MCF 10A (cell line): Measurements from ENCODE around the gene CD109. TPM values are rescaled to one million over a fixed set of nuclear protein-coding genes. Genes with fewer than 3 reads are reported as not detected.
A peak's percentile ranks its signal among the peaks of the same experiment; 100 is the strongest.

Source experiments
- BruUV-seq: library from RNA; stranded (reverse); fragments of 400-500 nt; replicated peaks from 2 replicates; lab custom pipeline; 2021; lab: Mats Ljungman, UMichigan
- CTCF ChIA-PET: fragments of 300-600 bp; sonication (Branson Sonifier 250); formaldehyde crosslinking; extraction: SDS; loops from one replicate; lab custom pipeline; 2021; ENCODE audit warnings: antibody characterized with exemption, inconsistent platforms; lab: Yijun Ruan, JAX
- POLR2A ChIA-PET: fragments of 300-600, 350-650 bp; sonication (Branson Sonifier 250); formaldehyde crosslinking; extraction: SDS; loops from one replicate; lab custom pipeline; 2020; ENCODE audit warnings: antibody characterized with exemption, inconsistent platforms; lab: Yijun Ruan, JAX
- DNase-seq: peaks from one replicate; pipeline ENCODE4 v3.0.0-alpha.2; 2018; ENCODE audit not compliant: unreplicated experiment
- H3K27ac Mint-ChIP-seq: one replicate; pipeline ENCODE4 v1.8.0; 2022; ENCODE audit warnings: mild to moderate bottlenecking, low read depth, mixed read lengths; ENCODE audit not compliant: unreplicated experiment
- H3K27me3 Mint-ChIP-seq: one replicate; pipeline ENCODE4 v1.8.0; 2022; ENCODE audit warnings: mixed read lengths; ENCODE audit not compliant: insufficient read depth, unreplicated experiment
- H3K36me3 Mint-ChIP-seq: one replicate; pipeline ENCODE4 v1.8.0; 2022; ENCODE audit warnings: mild to moderate bottlenecking, moderate library complexity, mixed read lengths; ENCODE audit not compliant: insufficient read depth, unreplicated experiment
- H3K4me1 Mint-ChIP-seq: one replicate; pipeline ENCODE4 v1.8.0; 2022; ENCODE audit warnings: mixed read lengths; ENCODE audit not compliant: insufficient read depth, unreplicated experiment
- H3K4me3 Mint-ChIP-seq: one replicate; pipeline ENCODE4 v1.8.0; 2022; ENCODE audit warnings: mild to moderate bottlenecking, moderate library complexity, mixed read lengths; ENCODE audit not compliant: unreplicated experiment
- H3K9me3 Mint-ChIP-seq: one replicate; pipeline ENCODE4 v1.8.0; 2022; ENCODE audit warnings: mixed read lengths; ENCODE audit not compliant: unreplicated experiment
- CTCF ChIP-seq: fragments of 200-600 bp; IDR thresholded peaks from one replicate; pipeline ENCODE4 v1.8.0; 2022; ENCODE audit warnings: antibody characterized with exemption, mild to moderate bottlenecking; ENCODE audit not compliant: unreplicated experiment
- intact Hi-C: fragments of 100-400 bp; cut with micrococcal nuclease; formaldehyde crosslinking; loops from 2 replicates; pipeline ENCODE4 v1.14.1; 2022
- total RNA-seq: library from RNA; stranded (reverse); gene quantifications from 2 replicates; pipeline ENCODE4 v1.2.3, GENCODE V29; 2022

Gene CD109
- total RNA-seq, 1 experiment from 2014 or later = 94.5 TPM

- H3K36me3 Mint-ChIP-seq = peaks cover 50% of the 10 kb centered on the region
- no TSS peak for BruUV-seq
- ChIA-PET CTCF (interaction anchor here (0.7 to 1.5 kb wide), 7 partner anchors 10 to 1468 kb away, joined by 3 to 8 read pairs (median 3); no protein-coding TSS in a partner anchor), POLR2A (no interaction called here)
- no peak overlapping the region for H3K4me3 Mint-ChIP-seq
- no peaks in the 10 kb centered on the region for H3K27me3 Mint-ChIP-seq
- no peaks in the 10 kb centered on the region for H3K9me3 Mint-ChIP-seq
- intact Hi-C loops = no loop called here
- DNase-seq = no peak
- H3K4me1 Mint-ChIP-seq = peaks cover 10% of the 10 kb centered on the region
- no peak overlapping the region for H3K27ac Mint-ChIP-seq
- no peak for TF ChIP-seq CTCF
Measured at GRCh38 chr6:73743556-73743955, 47.6 kb downstream of the CD109 start.

GRCh38 chr6:73746787-73747186, 50.8 kb downstream of the CD109 start:
- intact Hi-C loops = no loop called here
- Mint-ChIP-seq H3K4me1 (peaks cover 6% of the 10 kb centered on the region), H3K27ac (no peak overlapping the region), H3K9me3 (no peaks in the 10 kb centered on the region), H3K27me3 (no peaks in the 10 kb centered on the region), H3K36me3 (peaks cover 31% of the 10 kb centered on the region), H3K4me3 (no peak overlapping the region)
- ChIA-PET POLR2A (no interaction called here), CTCF (no interaction called here)
- no peak for TF ChIP-seq CTCF
- no peak for DNase-seq
- BruUV-seq = no TSS peak

- intact Hi-C loops = no loop called here
- no TSS peak for BruUV-seq
- no peak for TF ChIP-seq CTCF
- H3K27ac Mint-ChIP-seq = no peak overlapping the region
- no peak for DNase-seq
- H3K36me3 Mint-ChIP-seq = peaks cover 28% of the 10 kb centered on the region
- no peaks in the 10 kb centered on the region for H3K27me3 Mint-ChIP-seq
- H3K9me3 Mint-ChIP-seq = no peaks in the 10 kb centered on the region
- CTCF ChIA-PET = interaction anchor here (3.1 to 4.6 kb wide), 2 partner anchors 8 to 14 kb away, joined by 25 to 30 read pairs; no protein-coding TSS in a partner anchor
- POLR2A ChIA-PET = no interaction called here
- H3K4me1 Mint-ChIP-seq = peaks cover 6% of the 10 kb centered on the region
- no peak overlapping the region for H3K4me3 Mint-ChIP-seq
Measured at GRCh38 chr6:73747289-73747688, 51.3 kb downstream of the CD109 start.

- intact Hi-C loops = no loop called here
- Mint-ChIP-seq H3K27me3 (no peaks in the 10 kb centered on the region), H3K27ac (peak overlapping the region; percentile 14), H3K4me1 (peaks cover 10% of the 10 kb centered on the region), H3K36me3 (peaks cover 34% of the 10 kb centered on the region), H3K4me3 (no peak overlapping the region), H3K9me3 (no peaks in the 10 kb centered on the region)
- CTCF ChIA-PET = no interaction called here
- BruUV-seq = no TSS peak
- TF ChIP-seq CTCF = no peak
- DNase-seq = no peak
- POLR2A ChIA-PET = no interaction called here
Measured at GRCh38 chr6:73752943-73753342, 56.9 kb downstream of the CD109 start.
